Liver (tissue), 9 donors: Measurements from ENCODE around the gene MCM6. TPM values are rescaled to one million over a fixed set of nuclear protein-coding genes. Genes with fewer than 3 reads are reported as not detected.

ENCODE experiments used
- DNase-seq: peaks from one replicate; pipeline ENCODE4 v3.0.0-alpha.2; 2017; ENCODE audit warnings: low spot score
- H3K27ac ChIP-seq, 2 donors: one replicate each; pipeline ENCODE4 v1.7.0; 2013; ENCODE audit warnings: inconsistent platforms in 2 of 2, low read length in 2 of 2, control low read depth in 1 of 2, low read depth in 1 of 2, mild to moderate bottlenecking in 1 of 2
- H3K27me3 ChIP-seq, 4 donors: one replicate each; pipeline versions ENCODE4 v1.6.1 to v1.7.0; 2013; ENCODE audit warnings: low read length in 3 of 4, inconsistent platforms in 1 of 4, mild to moderate bottlenecking in 1 of 4, moderate library complexity in 1 of 4; ENCODE audit not compliant: control insufficient read depth in 4 of 4, insufficient read depth in 4 of 4
- H3K36me3 ChIP-seq, 4 donors: one replicate each; pipeline versions ENCODE4 v1.6.1 to v1.7.0; 2013; ENCODE audit warnings: low read length in 3 of 4, mild to moderate bottlenecking in 3 of 4, low read depth in 1 of 4, moderate library complexity in 1 of 4; ENCODE audit not compliant: control insufficient read depth in 4 of 4, insufficient read depth in 3 of 4
- H3K4me1 ChIP-seq, 4 donors: one replicate each; pipeline versions ENCODE4 v1.6.1 to v1.7.0; 2013; ENCODE audit warnings: low read length in 3 of 4, mild to moderate bottlenecking in 3 of 4, moderate library complexity in 1 of 4; ENCODE audit not compliant: control insufficient read depth in 4 of 4, insufficient read depth in 4 of 4
- H3K4me3 ChIP-seq, 3 donors: one replicate each; pipeline versions ENCODE4 v1.6.1 to v1.7.0; 2013; ENCODE audit warnings: low read length in 3 of 3, control low read depth in 1 of 3, low read depth in 1 of 3, mild to moderate bottlenecking in 1 of 3
- H3K9ac ChIP-seq, 2 donors: one replicate each; pipeline ENCODE4 v1.7.0; 2013; ENCODE audit warnings: low read length in 2 of 2, mild to moderate bottlenecking in 2 of 2, moderate library complexity in 2 of 2, control low read depth in 1 of 2, low read depth in 1 of 2
- H3K9me3 ChIP-seq, 4 donors: one replicate each; pipeline versions ENCODE4 v1.6.1 to v1.7.0; 2013; ENCODE audit warnings: low read length in 3 of 4; ENCODE audit not compliant: control insufficient read depth in 4 of 4
- ATF3 ChIP-seq: IDR thresholded peaks from 2 replicates; pipeline ENCODE4 v1.6.1; 2016; ENCODE audit warnings: antibody characterized with exemption
- CTCF ChIP-seq: fragments of 150-350 bp; IDR thresholded peaks from 2 replicates; pipeline ENCODE4 v1.5.1; 2017; ENCODE audit warnings: improper control_type of control experiment, low read depth, low read length; ENCODE audit not compliant: missing input control
- EGR1 ChIP-seq, 2 donors: IDR thresholded peaks; 2 replicates each; pipeline ENCODE4 v1.6.1; 2016 to 2018; ENCODE audit warnings: antibody characterized with exemption in 2 of 2, low read depth in 2 of 2
- FOXA1 ChIP-seq: IDR thresholded peaks from 2 replicates; pipeline ENCODE4 v1.6.1; 2016; ENCODE audit warnings: antibody characterized with exemption
- FOXA2 ChIP-seq: IDR thresholded peaks from 2 replicates; pipeline ENCODE4 v1.6.1; 2016; ENCODE audit warnings: antibody characterized with exemption
- GABPA ChIP-seq, 2 donors: IDR thresholded peaks in 1 of 2; conservative IDR thresholded peaks in 1 of 2; 2 replicates each; pipeline ENCODE4 v1.6.1; 2016; ENCODE audit warnings: antibody characterized with exemption in 2 of 2, mild to moderate bottlenecking in 1 of 2, moderate library complexity in 1 of 2
- MAX ChIP-seq: IDR thresholded peaks from 2 replicates; pipeline ENCODE4 v1.6.1; 2016; ENCODE audit warnings: antibody characterized with exemption
- NR2F2 ChIP-seq: IDR thresholded peaks from 2 replicates; pipeline ENCODE4 v1.6.1; 2016; ENCODE audit warnings: antibody characterized with exemption
- RAD21 ChIP-seq, 2 donors: IDR thresholded peaks; 2 replicates each; pipeline ENCODE4 v1.6.1; 2016; ENCODE audit warnings: antibody characterized with exemption in 2 of 2, mild to moderate bottlenecking in 2 of 2
- REST ChIP-seq: IDR thresholded peaks from 2 replicates; pipeline ENCODE4 v1.6.1; 2016; ENCODE audit warnings: antibody characterized with exemption, mild to moderate bottlenecking
- RXRA ChIP-seq, 2 donors: IDR thresholded peaks; 2 replicates each; pipeline ENCODE4 v1.6.1; 2017 to 2018; ENCODE audit warnings: antibody characterized with exemption in 2 of 2, mild to moderate bottlenecking in 1 of 2
- TAF1 ChIP-seq: conservative IDR thresholded peaks from 2 replicates; pipeline ENCODE4 v1.6.1; 2016; ENCODE audit warnings: antibody characterized with exemption, mild to moderate bottlenecking
- YY1 ChIP-seq: IDR thresholded peaks from 2 replicates; pipeline ENCODE4 v1.6.1; 2016; ENCODE audit warnings: antibody characterized with exemption, mild to moderate bottlenecking
- ZBTB33 ChIP-seq: IDR thresholded peaks from 2 replicates; pipeline ENCODE4 v1.6.1; 2016; ENCODE audit warnings: antibody characterized with exemption
- WGBS: extraction: QIAGEN DNeasy Blood & Tissue Kit; methylation state at CpG from one replicate; pipeline ENCODE4 v1.1.7; 2013; 5-methylcytosine and 5-hydroxymethylcytosine counted together
- polyA plus RNA-seq, 2 donors: library from polyadenylated mRNA; stranded (reverse) in 1 of 2; unstranded in 1 of 2; fragments of 200-250 nt in 1 of 2; fragments of >200 nt in 1 of 2; fragmentation: Nextera tagmentation in 1 of 2; extraction: Ambion mirVana in 1 of 2; gene quantifications; one replicate each; pipeline versions ENCODE4 v1.2.1 to v1.2.3, GENCODE V29; 2013 to 2015
- total RNA-seq, 2 donors: library from RNA; depleted of rRNA; stranded (reverse); fragments of >200 nt; gene quantifications; one replicate each; pipeline ENCODE4 v1.2.3, GENCODE V29; 2014
- donor health status: healthy.
- donor health status: healthy.
- donor health status: healthy.
- donor health status: healthy.
- donor health status: healthy.

Gene MCM6
- total and polyA plus RNA-seq, 4 donors, result 1.8 to 35.7 (median 2.8) TPM

GRCh38 chr2:135800513-135801460, 75.5 kb downstream of the MCM6 start:
- no peak overlapping the region for H3K4me3 ChIP-seq
- H3K27me3 ChIP-seq, result no peaks in the 10 kb centered on the region
- DNase-seq, result no peak
- H3K36me3 ChIP-seq, result no peaks in the 10 kb centered on the region
- H3K27ac ChIP-seq, result no peak overlapping the region
- no peak for TF ChIP-seq CTCF
- TF ChIP-seq RXRA (IDR thresholded peaks at IDR 0.05), result no peak
- TF ChIP-seq REST, result no peak
- no peak for TF ChIP-seq ZBTB33
- TF ChIP-seq NR2F2, result no peak
- no peak for TF ChIP-seq TAF1
- no peak for TF ChIP-seq YY1
- no peak for TF ChIP-seq ATF3
- no peak for TF ChIP-seq FOXA2
- TF ChIP-seq RAD21 (IDR thresholded peaks at IDR 0.05), result no peak
- no peak for TF ChIP-seq FOXA1
- TF ChIP-seq EGR1 (IDR thresholded peaks at IDR 0.05; ENCODE audit: low read depth in 2 of 2), result no peak
- TF ChIP-seq MAX, result no peak
- WGBS, result 86% methylated on average over 9 of the region's 9 CpGs
- peaks cover 0 to 5% (median 3%) of the 10 kb centered on the region in 4 donors for H3K9me3 ChIP-seq
- no peaks in the 10 kb centered on the region for H3K4me1 ChIP-seq
- H3K9ac ChIP-seq, result no peak overlapping the region

GRCh38 chr2:135799738-135800137, 76.5 kb downstream of the MCM6 start:
- Histone ChIP-seq H3K4me1 (no peaks in the 10 kb centered on the region), H3K9me3 (peaks cover 0 to 5% (median 3%) of the 10 kb centered on the region in 4 donors), H3K4me3 (no peak overlapping the region), H3K27ac (no peak overlapping the region), H3K9ac (no peak overlapping the region), H3K36me3 (no peaks in the 10 kb centered on the region), H3K27me3 (no peaks in the 10 kb centered on the region)
- DNase-seq, result no peak
- 34% methylated on average over 2 of the region's 2 CpGs for WGBS
- TF ChIP-seq ATF3 (no peak), GABPA (IDR thresholded peaks at IDR 0.05 in 1 of 2, conservative IDR thresholded peaks at IDR 0.05 in 1 of 2) (no peak), TAF1 (no peak)
